IMR-90 (cell line): ENCODE results near the gene TBC1D22A. TPM values are rescaled to one million over a fixed set of nuclear protein-coding genes. Genes with fewer than 3 reads are reported as not detected.

Experiments used
- ATAC-seq: fragments of 200-7000 bp; cut with Tn5 transposase; 2 replicates; pipeline ENCODE4 v1.9.1; 2020; ENCODE audit warnings: low read depth, mild to moderate bottlenecking, moderate library complexity
- BruUV-seq: library from RNA; stranded (reverse); fragments of 400-500 nt; replicated peaks from 2 replicates; lab custom pipeline; 2021; lab: Mats Ljungman, UMichigan
- CTCF ChIA-PET: fragments of 300-600 bp; formaldehyde crosslinking; extraction: SDS; loops from one replicate; lab custom pipeline; 2021; ENCODE audit warnings: antibody characterized with exemption; lab: Yijun Ruan, JAX
- POLR2A ChIA-PET: fragments of 300-600 bp; sonication (Branson Sonifier 250); formaldehyde crosslinking; loops from one replicate; lab custom pipeline; 2022; ENCODE audit warnings: antibody characterized with exemption; ENCODE audit not compliant: unreplicated experiment; lab: Charles Lee
- DNase-seq: peaks from one replicate; pipeline ENCODE4 v3.0.0; 2013
- H2AFZ ChIP-seq: replicated peaks from 2 replicates; pipeline ENCODE3; 2013; ENCODE audit warnings: low read length, mild to moderate bottlenecking; ENCODE audit not compliant: poor library complexity
- H2AK5ac ChIP-seq: 2 replicates; pipeline ENCODE4 v1.6.1; 2013; ENCODE audit warnings: low read depth, low read length, inconsistent platforms
- H2AK9ac ChIP-seq: replicated peaks from 2 replicates; pipeline ENCODE3; 2013; ENCODE audit warnings: mild to moderate bottlenecking, low read depth, low read length, moderate library complexity; ENCODE audit not compliant: poor library complexity
- H2BK120ac ChIP-seq: 2 replicates; pipeline ENCODE4 v1.6.1; 2013; ENCODE audit warnings: low read depth, low read length, inconsistent platforms
- H2BK15ac ChIP-seq: 3 replicates; pipeline ENCODE4 v1.6.1; 2013; ENCODE audit warnings: low read depth, low read length, inconsistent platforms
- H2BK20ac ChIP-seq: 2 replicates; pipeline ENCODE4 v1.6.1; 2013; ENCODE audit warnings: low read depth, mild to moderate bottlenecking, inconsistent platforms, low read length, moderate library complexity
- H2BK5ac ChIP-seq: 2 replicates; pipeline ENCODE4 v1.6.1; 2013; ENCODE audit warnings: mild to moderate bottlenecking, low read depth, low read length, inconsistent platforms; ENCODE audit not compliant: poor library complexity, severe bottlenecking
- H3K14ac ChIP-seq: replicated peaks from 2 replicates; pipeline ENCODE4 v1.6.1; 2013; ENCODE audit warnings: low read depth, low read length, inconsistent platforms
- H3K18ac ChIP-seq: 2 replicates; pipeline ENCODE4 v1.6.1; 2013; ENCODE audit warnings: low read depth, low read length, control low read depth
- H3K23ac ChIP-seq: 2 replicates; pipeline ENCODE4 v1.6.1; 2013; ENCODE audit warnings: low read depth, low read length, inconsistent platforms
- H3K27ac ChIP-seq: 2 replicates; pipeline ENCODE4 v1.5.1; 2013; ENCODE audit warnings: mild to moderate bottlenecking, control low read depth, low read length; ENCODE audit not compliant: insufficient read depth
- H3K27me3 ChIP-seq: 2 replicates; pipeline ENCODE4 v1.6.1; 2013; ENCODE audit warnings: low read length; ENCODE audit not compliant: control insufficient read depth, insufficient read depth
- H3K36me3 ChIP-seq: 2 replicates; pipeline ENCODE4 v1.6.1; 2013; ENCODE audit warnings: low read length, mixed read lengths; ENCODE audit not compliant: control insufficient read depth, insufficient read depth
- H3K4ac ChIP-seq: 2 replicates; pipeline ENCODE4 v1.6.1; 2013; ENCODE audit warnings: low read depth, low read length, inconsistent platforms
- H3K4me1 ChIP-seq: 2 replicates; pipeline ENCODE4 v1.6.1; 2013; ENCODE audit warnings: low read length, mixed read lengths; ENCODE audit not compliant: control insufficient read depth, insufficient read depth
- H3K4me2 ChIP-seq: 2 replicates; pipeline ENCODE4 v1.6.1; 2013; ENCODE audit warnings: low read depth, mild to moderate bottlenecking, control low read depth, low read length, moderate library complexity
- H3K4me3 ChIP-seq: 2 replicates; pipeline ENCODE4 v1.5.1; 2013; ENCODE audit warnings: low read depth, mild to moderate bottlenecking, control low read depth, low read length, moderate library complexity; ENCODE audit not compliant: insufficient read depth
- H3K56ac ChIP-seq: 2 replicates; pipeline ENCODE4 v1.6.1; 2013; ENCODE audit warnings: low read length, inconsistent platforms; ENCODE audit not compliant: insufficient read depth; ENCODE audit errors: extremely low read depth
- H3K79me1 ChIP-seq, 2 experiments: 2 replicates each; pipeline ENCODE4 v1.6.1; 2013; ENCODE audit warnings: low read length in 2 of 2, inconsistent platforms in 1 of 2, low read depth in 1 of 2
- H3K9ac ChIP-seq: 2 replicates; pipeline ENCODE4 v1.6.1; 2013; ENCODE audit warnings: low read depth, low read length, control low read depth
- H3K9me1 ChIP-seq: 2 replicates; pipeline ENCODE4 v1.6.1; 2013; ENCODE audit warnings: low read length, inconsistent platforms; ENCODE audit not compliant: insufficient read depth
- H3K9me3 ChIP-seq: 2 replicates; pipeline ENCODE4 v1.6.1; 2013; ENCODE audit warnings: low read length; ENCODE audit not compliant: control insufficient read depth, insufficient read depth
- H4K20me1 ChIP-seq: 2 replicates; pipeline ENCODE4 v1.6.1; 2013; ENCODE audit warnings: low read length, inconsistent platforms; ENCODE audit not compliant: insufficient read depth
- H4K5ac ChIP-seq: 2 replicates; pipeline ENCODE4 v1.6.1; 2013; ENCODE audit warnings: mild to moderate bottlenecking, low read depth, low read length, control low read depth
- H4K8ac ChIP-seq, 2 experiments: 2 replicates each; pipeline ENCODE4 v1.6.1; 2013; ENCODE audit warnings: low read depth in 2 of 2, low read length in 2 of 2, control low read depth in 1 of 2, inconsistent platforms in 1 of 2
- H4K91ac ChIP-seq: 2 replicates; pipeline ENCODE4 v1.6.1; 2013; ENCODE audit warnings: low read depth, low read length, inconsistent platforms; ENCODE audit not compliant: insufficient read depth
- BHLHE40 ChIP-seq: fragments of 150-350 bp; IDR thresholded peaks from 2 replicates; pipeline ENCODE4 v1.6.1; 2016; ENCODE audit warnings: mild to moderate bottlenecking, low read depth, low read length
- CHD1 ChIP-seq: IDR thresholded peaks from 2 replicates; pipeline ENCODE4 v1.6.1; 2012; ENCODE audit warnings: low read depth, low read length, improper control_type of control experiment
- CTCF ChIP-seq: conservative IDR thresholded peaks from 2 replicates; pipeline ENCODE4 v1.5.1; 2012; ENCODE audit warnings: mild to moderate bottlenecking, low read depth, low read length, improper control_type of control experiment
- ELK1 ChIP-seq: fragments of 150-350 bp; IDR thresholded peaks from 2 replicates; pipeline ENCODE4 v1.6.1; 2016; ENCODE audit warnings: low read depth, mild to moderate bottlenecking, low read length, moderate library complexity, borderline replicate concordance
- FOS ChIP-seq: fragments of 150-350 bp; IDR thresholded peaks from 2 replicates; pipeline ENCODE4 v1.6.1; 2016; ENCODE audit warnings: low read depth, low read length
- MAFK ChIP-seq: IDR thresholded peaks from 2 replicates; pipeline ENCODE4 v1.6.1; 2012; ENCODE audit warnings: low read depth, low read length, improper control_type of control experiment
- MAZ ChIP-seq: IDR thresholded peaks from 2 replicates; pipeline ENCODE4 v1.6.1; 2012; ENCODE audit warnings: low read depth, mild to moderate bottlenecking, low read length, improper control_type of control experiment, moderate library complexity, borderline replicate concordance
- MXI1 ChIP-seq: IDR thresholded peaks from 2 replicates; pipeline ENCODE4 v1.6.1; 2012; ENCODE audit warnings: low read depth, mild to moderate bottlenecking, low read length, moderate library complexity, borderline replicate concordance
- NFE2L2 ChIP-seq: fragments of 150-350 bp; IDR thresholded peaks from 2 replicates; pipeline ENCODE4 v1.6.1; 2016; ENCODE audit warnings: low read depth, mild to moderate bottlenecking, low read length
- POLR2A ChIP-seq: IDR thresholded peaks from 2 replicates; pipeline ENCODE4 v1.6.1; 2012; ENCODE audit warnings: mild to moderate bottlenecking, low read depth, low read length
- RAD21 ChIP-seq: IDR thresholded peaks from 2 replicates; pipeline ENCODE4 v1.6.1; 2012; ENCODE audit warnings: low read length, improper control_type of control experiment
- RCOR1 ChIP-seq: IDR thresholded peaks from 2 replicates; pipeline ENCODE4 v1.6.1; 2012; ENCODE audit warnings: mild to moderate bottlenecking, low read length, improper control_type of control experiment; ENCODE audit not compliant: insufficient replicate concordance
- RFX5 ChIP-seq: IDR thresholded peaks from 2 replicates; pipeline ENCODE4 v1.8.0; 2012; ENCODE audit warnings: low read depth, mild to moderate bottlenecking, low read length, moderate library complexity
- SMC3 ChIP-seq: fragments of 150-350 bp; IDR thresholded peaks from 2 replicates; pipeline ENCODE4 v1.6.1; 2016; ENCODE audit warnings: low read depth, mild to moderate bottlenecking, antibody characterized with exemption, low read length, moderate library complexity
- WGBS, 2 experiments: methylation state at CpG; one replicate each; pipeline versions ENCODE4 v1.1.5 to v1.1.7; 2013; ENCODE audit warnings: missing lambda C conversion rate in 2 of 2; ENCODE audit not compliant: insufficient read length in 1 of 2; ENCODE audit errors: extremely low coverage in 2 of 2; 5-methylcytosine and 5-hydroxymethylcytosine counted together
- dilution Hi-C: fragments of 300-500 bp; cut with HindIII; formaldehyde crosslinking; loops from one replicate; pipeline ENCODE4 v1.14.3; 2018; ENCODE audit warnings: low sequenced_read_pairs; ENCODE audit not compliant: unreplicated experiment
- in situ Hi-C: fragments of 300-500 bp; cut with MboI; formaldehyde crosslinking; loops from 3 replicates; pipeline ENCODE4 v1.14.3; 2019; ENCODE audit warnings: low sequenced_read_pairs, inconsistent platforms, mixed read lengths
- intact Hi-C: fragments of 100-400 bp; cut with micrococcal nuclease; formaldehyde crosslinking; loops from 2 replicates; pipeline ENCODE4 v1.10.0; 2022
- polyA plus RNA-seq, 3 experiments: library from polyadenylated mRNA; depleted of rRNA; stranded (reverse); fragments of >200 nt; gene quantifications; 2 replicates each; pipeline ENCODE4 v1.2.3, GENCODE V29; 2012; ENCODE audit warnings: low replicate concordance in 1 of 3
- total RNA-seq: library from RNA; depleted of rRNA; stranded (reverse); fragments of >200 nt; gene quantifications from 2 replicates; pipeline ENCODE4 v1.2.3, GENCODE V29; 2012

Gene TBC1D22A
- total and polyA plus RNA-seq, 2 of the 4 experiments (the other 2 are of a cell fraction): 9.0 to 16.7 TPM

- H2BK15ac ChIP-seq: no peak overlapping the region; the same call in 2 of the 3 replicates
- peaks cover 16% of the 10 kb centered on the region for H3K4me1 ChIP-seq
- no peak overlapping the region for H2BK20ac ChIP-seq
- no peak overlapping the region; the same call in none of the 2 replicates for H3K14ac ChIP-seq
- H2AK5ac ChIP-seq: peak overlapping the region; percentile 25; the same call in 1 of the 2 replicates
- H2BK5ac ChIP-seq: no peak overlapping the region
- no peak overlapping the region for H4K91ac ChIP-seq
- CTCF ChIA-PET: interaction anchor here (0.8 kb wide), 1 partner anchor 59 kb away, joined by 5 read pairs; no protein-coding TSS in a partner anchor
- BruUV-seq: no TSS peak
- H3K9me3 ChIP-seq: peaks cover 2% of the 10 kb centered on the region; the same call in 1 of the 2 replicates
- peak overlapping the region; percentile 43 for H2AK9ac ChIP-seq
- no peaks in the 10 kb centered on the region for H4K20me1 ChIP-seq
- in situ Hi-C loops (no loop called here), intact Hi-C loops (loop anchor here (10.0 kb wide), 1 partner anchor 311 kb away; no protein-coding TSS in a partner anchor), dilution Hi-C loops (no loop called here)
- H3K9me1 ChIP-seq: peaks cover 14% of the 10 kb centered on the region
- no peak overlapping the region for H3K27ac ChIP-seq
- H2BK120ac ChIP-seq: 0 out of 2 replicates have a peak overlapping the region, but pooled peaks have one; percentile 18
- WGBS, 2 experiments: 36% methylated on average over 10 of the region's 31 CpGs; no CpG with 5 or more reads in 1 of the 2 experiments
- peak overlapping the region; percentile 84; the same call in 1 of the 2 replicates for H3K4me2 ChIP-seq
- peaks cover 0 to 5% of the 10 kb centered on the region in 2 experiments; a peak in 1 of 4 replicates for H3K79me1 ChIP-seq
- H4K8ac ChIP-seq: peak overlapping the region; percentile 7 to 73; a peak in 3 of 4 replicates
- POLR2A ChIA-PET: no interaction called here
- H2AFZ ChIP-seq: peak overlapping the region; percentile 89
- ATAC-seq: no peak; the same call in none of the 2 replicates
- no peak overlapping the region for H3K4me3 ChIP-seq
- no peak for DNase-seq
- no peak overlapping the region for H3K9ac ChIP-seq
- no peak overlapping the region for H3K18ac ChIP-seq
- H3K23ac ChIP-seq: peak overlapping the region; percentile 52; the same call in 1 of the 2 replicates
- peak overlapping the region; percentile 59 for H3K4ac ChIP-seq
- H3K36me3 ChIP-seq: peaks cover 5% of the 10 kb centered on the region; the same call in 1 of the 2 replicates
- H3K56ac ChIP-seq: no peak overlapping the region
- H4K5ac ChIP-seq: no peak overlapping the region
- no peaks in the 10 kb centered on the region for H3K27me3 ChIP-seq
- TF ChIP-seq RCOR1 (no peak), ELK1 (no peak), MAFK (no peak), SMC3 (no peak), MXI1 (no peak), MAZ (no peak), RAD21 (no peak), RFX5 (no peak), FOS (no peak), POLR2A (no peak), BHLHE40 (no peak), CTCF (no peak), NFE2L2 (no peak), CHD1 (no peak)
Measured at GRCh38 chr22:47155131-47155885, 392.9 kb downstream of the TBC1D22A start.
